Activated T-helper 9 cell treated with anti-CD3 and anti-CD28 coated beads, Interleukin-2, amount 50 U/mL, for 16 hours (primary cell): ENCODE measurements around the gene HEXIM1.

Source experiments
- DNase-seq: peaks from one replicate; pipeline ENCODE4 v3.0.0-alpha.2; 2020; ENCODE audit warnings: low read depth

Gene HEXIM1

DNA sequence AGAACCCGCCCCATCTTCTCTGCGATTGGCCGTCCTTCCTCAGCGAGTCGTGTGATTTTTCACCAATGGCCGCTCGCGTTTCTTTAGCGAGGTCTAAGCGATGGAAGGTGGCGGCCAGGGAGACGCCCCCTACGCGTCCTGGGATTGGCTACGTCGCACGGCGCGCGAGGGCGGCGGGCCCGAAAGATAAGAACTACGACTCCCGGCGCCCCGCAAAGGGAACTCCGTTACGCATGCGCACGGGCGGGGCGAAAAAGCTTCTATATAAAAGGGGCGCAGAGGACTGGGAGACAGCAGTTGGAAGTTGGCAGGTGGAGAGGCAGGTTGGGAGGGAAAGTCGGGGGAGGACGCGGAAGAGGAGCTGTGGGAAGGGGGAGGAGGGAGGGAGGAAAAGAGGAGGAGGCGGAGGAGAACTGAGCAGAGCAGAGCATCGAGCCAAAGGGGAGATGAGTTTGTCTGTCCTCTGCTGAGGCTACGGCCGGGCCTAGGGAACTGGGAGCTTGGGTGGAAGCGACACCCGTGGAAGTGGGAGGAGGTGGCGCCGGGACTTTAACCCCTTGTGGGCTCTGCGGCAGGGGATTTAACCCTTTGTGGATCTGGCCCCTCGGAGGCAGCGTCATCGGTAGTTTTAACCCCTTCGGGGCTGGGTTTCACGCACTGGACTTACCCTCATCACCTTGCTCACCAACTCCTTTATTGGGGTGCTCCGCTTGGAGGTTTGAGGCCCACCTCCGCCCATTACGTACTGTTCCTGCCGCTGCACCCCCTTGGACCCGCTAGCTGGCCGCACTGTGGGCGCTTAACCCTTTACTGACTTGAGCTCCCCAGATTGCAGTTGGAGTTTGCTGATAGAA lies at the start of gene HEXIM1:
Gene HEXIM1 (plus strand): TSS at position 293 of the 854 bp plus-strand sequence. CDS start 716 bp downstream, outside the sequence.
- DNase-seq, result peak; percentile 98

GRCh38 chr17:45098869-45099616 lies 49.2 kb upstream of the HEXIM1 start:
- peak; percentile 60 for DNase-seq

DNA sequence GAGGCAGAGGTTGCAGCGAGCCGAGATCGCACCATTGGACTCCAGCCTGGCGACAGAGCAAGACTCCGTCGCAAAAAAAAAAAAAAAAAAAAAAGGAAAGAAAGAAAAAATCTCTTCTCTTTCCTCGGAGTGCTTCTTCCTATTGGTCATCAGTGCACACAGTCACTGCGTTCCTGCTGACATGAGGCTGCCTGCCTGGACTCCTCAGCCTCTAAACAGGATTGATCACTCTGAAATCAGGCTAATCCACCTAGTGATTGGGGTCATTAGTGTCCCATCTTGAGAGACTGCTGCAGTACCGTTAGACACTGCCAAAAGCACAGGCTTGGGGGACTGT lies 46.8 kb upstream of the HEXIM1 start:
- no peak for DNase-seq

DNA sequence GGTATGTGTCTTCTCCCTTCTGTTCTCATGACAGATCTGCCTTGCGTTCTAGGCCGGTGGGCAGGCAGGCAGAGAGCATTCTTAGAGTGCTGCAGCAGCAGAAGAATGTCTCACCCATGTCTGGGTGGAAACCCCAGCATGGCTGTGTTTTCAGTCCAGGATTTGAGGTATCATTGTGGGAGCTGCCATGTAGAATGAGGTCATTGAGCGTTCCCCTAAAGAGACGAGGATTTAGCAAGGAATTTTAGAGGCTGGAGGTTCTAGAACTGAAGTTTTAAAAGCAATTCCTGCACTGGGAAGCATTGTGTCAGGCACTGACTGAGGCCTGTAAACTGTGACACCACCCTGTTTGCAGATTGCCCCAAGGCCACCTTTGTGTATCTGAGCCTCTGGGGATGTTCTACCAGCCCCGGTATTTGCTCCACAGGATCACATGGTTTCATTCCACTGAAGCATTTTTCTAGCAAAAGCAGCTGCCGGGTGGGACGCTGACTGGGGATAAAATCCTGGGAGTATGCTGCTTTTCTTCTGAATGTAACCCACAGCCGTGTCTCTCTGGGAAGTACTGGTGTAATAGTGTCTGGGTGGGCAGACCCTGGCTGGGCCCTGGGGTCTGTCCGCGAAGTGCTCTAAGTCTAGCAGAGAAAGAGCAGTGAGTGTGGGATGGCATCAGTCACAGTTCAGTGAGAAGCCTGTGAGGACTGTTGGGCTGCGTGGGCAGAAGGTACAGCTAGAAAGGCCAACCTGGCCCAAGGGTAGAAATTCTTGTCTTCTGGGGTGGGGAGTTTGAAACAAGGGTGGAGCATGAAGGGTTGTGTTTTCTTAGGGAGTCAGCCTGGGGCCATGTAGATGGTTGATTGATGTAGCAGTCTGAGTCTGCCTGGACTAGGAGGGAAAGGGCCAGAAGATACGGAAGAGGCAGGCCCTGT lies 46.1 kb upstream of the HEXIM1 start:
- DNase-seq, result no peak

GRCh38 chr17:45102856-45103255 lies 45.4 kb upstream of the HEXIM1 start:
- DNase-seq, result no peak

GRCh38 chr17:45103269-45103795 lies 44.9 kb upstream of the HEXIM1 start:
- DNase-seq, result no peak

GRCh38 chr17:45104029-45104428 lies 44.2 kb upstream of the HEXIM1 start:
- no peak for DNase-seq

DNA sequence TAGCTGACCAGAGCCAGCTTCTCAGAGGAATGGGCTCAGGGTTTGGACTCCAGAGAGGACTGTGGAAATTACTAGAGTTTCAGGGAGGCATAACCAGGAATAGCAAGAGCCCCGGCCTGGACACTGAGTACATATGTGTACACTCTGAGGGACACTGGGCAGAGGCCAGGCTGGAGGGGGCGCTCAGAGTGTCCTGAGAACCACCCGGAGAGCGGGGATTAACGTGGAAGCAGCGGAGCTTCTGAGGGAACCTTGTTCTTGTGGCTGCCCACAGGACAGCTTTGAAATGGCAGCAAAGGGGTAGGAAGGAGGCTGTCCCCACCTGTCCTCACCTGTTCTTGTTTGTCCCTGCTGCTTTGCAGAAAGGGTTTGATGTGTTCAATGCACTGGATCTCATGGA lies 43.8 kb upstream of the HEXIM1 start:
- no peak for DNase-seq

- no peak for DNase-seq
These were observed 43.2 kb upstream of the HEXIM1 start for GRCh38 chr17:45104907-45105624.

DNA sequence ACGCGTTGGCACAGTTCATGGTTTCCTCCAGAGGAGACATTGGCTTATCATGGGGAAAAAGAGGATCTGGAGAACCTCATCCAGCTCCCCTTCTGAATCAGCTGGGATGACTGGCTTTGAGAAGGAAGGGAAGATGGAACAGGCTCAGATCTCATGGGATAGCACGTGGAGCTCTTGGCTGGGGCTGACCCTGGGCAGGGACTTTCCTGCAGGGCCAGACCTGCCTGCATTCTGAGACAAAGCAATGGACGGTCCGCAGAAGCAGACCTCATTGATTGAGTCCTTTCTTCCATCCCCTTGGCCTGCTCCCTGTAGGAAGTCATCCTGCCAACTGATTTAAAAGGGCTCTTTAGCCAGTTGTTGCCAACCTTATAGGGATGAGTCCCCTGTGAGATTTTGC lies 42.2 kb upstream of the HEXIM1 start:
- no peak for DNase-seq

DNA sequence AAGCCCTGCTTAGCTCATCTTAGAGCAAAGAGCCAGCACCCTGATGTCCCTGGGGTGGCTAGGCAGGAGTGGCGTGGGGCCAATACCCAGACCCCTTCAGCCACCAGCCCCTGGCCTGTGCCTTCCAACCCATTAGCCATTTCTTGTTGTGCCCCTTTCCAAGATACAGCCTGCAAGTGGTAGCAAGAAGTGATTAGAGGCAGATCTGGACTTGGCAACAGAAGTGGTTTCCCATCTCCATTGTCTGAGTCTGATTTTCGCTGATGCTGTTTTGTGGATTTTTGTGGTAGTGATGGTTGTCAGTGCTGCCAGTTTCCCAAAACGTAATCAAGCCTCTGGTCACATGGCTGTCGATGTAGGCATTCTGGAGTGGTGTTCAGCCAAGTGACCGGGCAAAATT lies 41.7 kb upstream of the HEXIM1 start:
- no peak for DNase-seq

- DNase-seq, result no peak
These were observed 40.8 kb upstream of the HEXIM1 start for GRCh38 chr17:45107293-45108010.

- no peak for DNase-seq
These were observed 40.2 kb upstream of the HEXIM1 start for GRCh38 chr17:45108051-45108450.

DNA sequence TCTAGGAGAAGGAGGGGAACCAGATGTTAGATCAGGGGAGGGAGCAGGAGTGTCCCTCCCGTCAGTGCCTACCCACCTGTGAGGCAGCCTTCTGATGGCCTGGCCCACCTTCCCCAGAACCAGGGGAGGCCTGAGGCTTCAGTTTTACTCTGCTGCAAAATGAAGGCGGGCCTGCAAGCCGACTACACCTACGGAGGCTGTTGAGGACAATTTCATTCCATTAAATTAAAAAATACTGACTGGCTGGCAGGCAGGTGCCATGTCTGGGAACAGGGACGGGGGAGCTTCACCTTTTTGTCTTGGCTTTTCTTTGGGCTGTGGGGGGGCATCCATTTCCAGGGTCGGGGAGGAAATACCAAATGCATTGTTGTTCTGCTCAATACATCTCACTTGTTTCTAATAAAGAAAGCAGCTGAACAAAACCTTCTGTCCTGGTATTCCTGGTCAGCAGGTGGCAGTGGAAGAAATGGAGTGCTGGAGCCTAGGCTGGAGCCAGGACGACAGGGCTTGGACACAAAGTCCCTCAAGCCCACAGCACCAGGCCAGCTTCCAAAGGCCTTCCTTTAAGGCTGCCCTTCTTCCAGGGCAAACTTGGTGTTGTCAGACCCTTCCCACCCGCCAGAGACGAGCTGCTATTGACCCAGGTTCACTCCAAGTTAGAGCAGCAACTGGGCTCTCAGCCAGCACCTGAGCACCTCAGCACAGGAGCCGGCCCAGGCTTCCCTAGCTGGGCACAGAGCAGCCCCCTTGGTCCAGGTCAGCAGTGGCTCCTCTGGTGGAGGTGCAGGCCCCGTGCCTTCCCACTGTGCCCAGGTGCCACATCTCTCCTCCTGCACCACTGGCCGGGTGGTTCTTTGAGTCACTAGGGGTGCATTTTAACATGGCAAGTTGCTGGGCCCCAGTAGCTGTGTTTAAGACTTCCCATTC lies 39.4 kb upstream of the HEXIM1 start:
- no peak for DNase-seq

DNA sequence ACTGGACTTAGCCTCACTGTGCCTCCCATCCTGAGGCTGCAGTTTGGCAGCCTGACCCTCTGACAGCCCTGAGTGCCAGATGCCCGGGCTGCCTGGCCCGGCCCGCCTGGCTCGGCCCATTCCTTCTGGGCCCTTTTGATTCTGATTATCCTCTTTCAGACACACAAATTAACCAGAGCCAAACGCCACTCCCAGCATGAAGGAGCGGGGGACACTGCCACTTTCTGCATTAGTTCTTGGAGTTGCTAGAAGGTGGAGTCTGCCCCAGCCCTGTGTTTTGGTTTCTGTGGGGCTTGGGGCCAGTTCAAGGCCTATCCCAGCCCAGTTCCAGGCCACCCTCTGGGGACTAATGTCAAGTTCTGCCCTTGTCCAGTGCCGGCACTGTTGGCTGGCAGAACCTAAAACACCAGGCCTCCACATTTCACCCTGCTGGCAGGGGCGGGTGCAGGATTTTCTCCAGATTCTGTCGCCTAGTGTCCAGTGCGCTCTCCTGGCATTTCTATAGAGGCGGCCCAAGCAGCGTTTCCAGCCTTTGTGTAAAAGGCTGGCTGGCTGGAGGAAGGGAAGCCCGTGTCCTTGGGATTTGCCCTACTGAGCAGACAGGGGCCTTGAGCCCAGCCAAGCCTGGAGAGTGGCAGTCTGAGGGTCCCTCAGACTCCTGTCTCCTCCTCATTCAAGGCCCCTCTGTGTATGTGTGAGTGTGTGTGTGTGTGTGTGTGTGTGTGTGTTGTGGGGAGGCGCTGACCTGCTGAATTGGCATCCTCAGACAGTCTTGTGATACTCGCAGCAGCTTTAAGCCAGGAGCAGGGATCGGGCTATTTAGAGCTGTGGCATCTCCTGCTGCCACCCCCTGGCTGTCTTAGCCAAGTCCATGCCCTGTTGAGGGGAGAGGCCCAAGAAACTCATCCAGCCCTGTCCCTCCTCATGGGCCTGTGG lies 37.3 kb upstream of the HEXIM1 start:
- DNase-seq, result no peak

DNA sequence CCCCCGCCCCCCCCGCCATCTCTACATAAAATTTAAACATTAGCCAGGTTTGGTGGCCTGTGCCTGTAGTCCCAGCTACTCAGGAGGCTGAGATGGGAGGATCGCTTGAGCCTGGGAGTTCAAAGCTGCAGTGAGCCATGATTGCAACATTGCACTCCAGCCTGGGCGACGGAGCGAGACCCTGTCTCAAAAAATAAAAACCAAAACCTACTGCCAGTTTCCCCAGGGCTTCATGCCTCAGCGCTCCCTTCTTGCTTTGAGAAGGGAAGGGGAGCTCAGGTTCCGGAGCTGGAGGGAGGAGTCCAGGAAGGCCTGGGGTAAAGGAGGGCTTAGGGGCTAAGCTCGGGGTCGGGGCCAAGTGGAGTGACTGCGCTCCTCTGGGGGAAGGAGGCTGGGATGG lies 36.4 kb upstream of the HEXIM1 start:
- DNase-seq, result no peak

GRCh38 chr17:45112559-45113423 lies 35.5 kb upstream of the HEXIM1 start:
- DNase-seq, result no peak

GRCh38 chr17:45113424-45113754 lies 34.9 kb upstream of the HEXIM1 start:
- DNase-seq, result no peak
